Measurements from ENCODE around the gene USP20. TPM values are rescaled to one million over a fixed set of nuclear protein-coding genes. Genes with fewer than 3 reads are reported as not detected.
A peak's percentile ranks its signal among the peaks of the same experiment; 100 is the strongest.

Gene USP20
- total RNA-seq, 1 experiment from 2014 or later: 17.1 TPM

- Mint-ChIP-seq H3K27me3 (ENCODE audit: insufficient read depth, unreplicated experiment) (no peaks in the 10 kb centered on the region), H3K4me1 (ENCODE audit: insufficient read depth, unreplicated experiment) (peaks cover 15% of the 10 kb centered on the region), H3K4me3 (ENCODE audit: unreplicated experiment) (no peak overlapping the region), H3K9me3 (ENCODE audit: unreplicated experiment) (no peaks in the 10 kb centered on the region), H3K36me3 (ENCODE audit: insufficient read depth, unreplicated experiment) (peaks cover 18% of the 10 kb centered on the region), H3K27ac (ENCODE audit: low read depth, unreplicated experiment) (peak overlapping the region; percentile 69)
- peak; percentile 97 for DNase-seq (ENCODE audit: unreplicated experiment)
- no TSS peak for BruUV-seq (replicated peaks)
- no peak for TF ChIP-seq CTCF (IDR thresholded peaks at IDR 0.05; ENCODE audit: unreplicated experiment)
- intact Hi-C loops (cut with micrococcal nuclease): no loop called here
- ChIA-PET POLR2A (interaction anchor here (1.0 to 1.6 kb wide), 4 partner anchors 18 to 142 kb away, joined by 3 to 9 read pairs (median 5); partner anchors contain the start of genes FNBP1 and GPR107), CTCF (interaction anchor here (0.5 kb wide), 1 partner anchor 9 kb away, joined by 3 read pairs; no protein-coding TSS in a partner anchor)
These were observed 75.6 kb downstream of the USP20 start for GRCh38 chr9:129910628-129911567.

GRCh38 chr9:129914051-129914450, 78.8 kb downstream of the USP20 start:
- H3K9me3 Mint-ChIP-seq (ENCODE audit: unreplicated experiment): no peaks in the 10 kb centered on the region
- ChIA-PET CTCF (no interaction called here), POLR2A (interaction anchor here (1.0 kb wide), 1 partner anchor 10 kb away, joined by 3 read pairs; no protein-coding TSS in a partner anchor)
- no peaks in the 10 kb centered on the region for H3K27me3 Mint-ChIP-seq (ENCODE audit: insufficient read depth, unreplicated experiment)
- H3K27ac Mint-ChIP-seq (ENCODE audit: low read depth, unreplicated experiment): no peak overlapping the region
- TF ChIP-seq CTCF (IDR thresholded peaks at IDR 0.05; ENCODE audit: unreplicated experiment): no peak
- peaks cover 8% of the 10 kb centered on the region for H3K4me1 Mint-ChIP-seq (ENCODE audit: insufficient read depth, unreplicated experiment)
- DNase-seq (ENCODE audit: unreplicated experiment): no peak
- intact Hi-C loops (cut with micrococcal nuclease): no loop called here
- no peak overlapping the region for H3K4me3 Mint-ChIP-seq (ENCODE audit: unreplicated experiment)
- BruUV-seq (replicated peaks): no TSS peak
- peaks cover 6% of the 10 kb centered on the region for H3K36me3 Mint-ChIP-seq (ENCODE audit: insufficient read depth, unreplicated experiment)

GRCh38 chr9:129916707-129917106, 81.4 kb downstream of the USP20 start:
- Mint-ChIP-seq H3K27me3 (ENCODE audit: insufficient read depth, unreplicated experiment) (no peaks in the 10 kb centered on the region), H3K36me3 (ENCODE audit: insufficient read depth, unreplicated experiment) (peaks cover 8% of the 10 kb centered on the region), H3K4me1 (ENCODE audit: insufficient read depth, unreplicated experiment) (no peaks in the 10 kb centered on the region), H3K9me3 (ENCODE audit: unreplicated experiment) (no peaks in the 10 kb centered on the region), H3K27ac (ENCODE audit: low read depth, unreplicated experiment) (no peak overlapping the region), H3K4me3 (ENCODE audit: unreplicated experiment) (no peak overlapping the region)
- DNase-seq (ENCODE audit: unreplicated experiment): no peak
- TF ChIP-seq CTCF (IDR thresholded peaks at IDR 0.05; ENCODE audit: unreplicated experiment): no peak
- BruUV-seq (replicated peaks): no TSS peak
- CTCF ChIA-PET: interaction anchor here (0.6 kb wide), 1 partner anchor 203 kb away, joined by 3 read pairs; no protein-coding TSS in a partner anchor
- POLR2A ChIA-PET: no interaction called here
- intact Hi-C loops (cut with micrococcal nuclease): no loop called here

- Mint-ChIP-seq H3K27ac (ENCODE audit: low read depth, unreplicated experiment) (no peak overlapping the region), H3K4me3 (ENCODE audit: unreplicated experiment) (no peak overlapping the region), H3K4me1 (ENCODE audit: insufficient read depth, unreplicated experiment) (no peaks in the 10 kb centered on the region), H3K27me3 (ENCODE audit: insufficient read depth, unreplicated experiment) (no peaks in the 10 kb centered on the region), H3K9me3 (ENCODE audit: unreplicated experiment) (no peaks in the 10 kb centered on the region), H3K36me3 (ENCODE audit: insufficient read depth, unreplicated experiment) (peaks cover 23% of the 10 kb centered on the region)
- BruUV-seq (replicated peaks): no TSS peak
- POLR2A ChIA-PET: no interaction called here
- CTCF ChIA-PET: interaction anchor here (0.6 to 1.6 kb wide), 3 partner anchors 9 to 16 kb away, joined by 3 to 5 read pairs (median 3); no protein-coding TSS in a partner anchor
- no peak for TF ChIP-seq CTCF (IDR thresholded peaks at IDR 0.05; ENCODE audit: unreplicated experiment)
- intact Hi-C loops (cut with micrococcal nuclease): no loop called here
- DNase-seq (ENCODE audit: unreplicated experiment): no peak
These were observed 83.2 kb downstream of the USP20 start for GRCh38 chr9:129918296-129918950.

Measured in MCF 10A (cell line).